NCI-H2171 treated with DMSO at 0.1 percent for 48 hours (cell line): ENCODE measurements around the gene PIP5K1C.
"Not testable (repeated sequence)": the region's sequence is repeated elsewhere in the genome, so short reads cannot be mapped to it uniquely, and the experiment has no call there.

Source experiments
- DNase-seq: peaks from one replicate; lab custom pipeline; 2025; lab: John Stamatoyannopoulos, UW

The PIP5K1C gene

DNA sequence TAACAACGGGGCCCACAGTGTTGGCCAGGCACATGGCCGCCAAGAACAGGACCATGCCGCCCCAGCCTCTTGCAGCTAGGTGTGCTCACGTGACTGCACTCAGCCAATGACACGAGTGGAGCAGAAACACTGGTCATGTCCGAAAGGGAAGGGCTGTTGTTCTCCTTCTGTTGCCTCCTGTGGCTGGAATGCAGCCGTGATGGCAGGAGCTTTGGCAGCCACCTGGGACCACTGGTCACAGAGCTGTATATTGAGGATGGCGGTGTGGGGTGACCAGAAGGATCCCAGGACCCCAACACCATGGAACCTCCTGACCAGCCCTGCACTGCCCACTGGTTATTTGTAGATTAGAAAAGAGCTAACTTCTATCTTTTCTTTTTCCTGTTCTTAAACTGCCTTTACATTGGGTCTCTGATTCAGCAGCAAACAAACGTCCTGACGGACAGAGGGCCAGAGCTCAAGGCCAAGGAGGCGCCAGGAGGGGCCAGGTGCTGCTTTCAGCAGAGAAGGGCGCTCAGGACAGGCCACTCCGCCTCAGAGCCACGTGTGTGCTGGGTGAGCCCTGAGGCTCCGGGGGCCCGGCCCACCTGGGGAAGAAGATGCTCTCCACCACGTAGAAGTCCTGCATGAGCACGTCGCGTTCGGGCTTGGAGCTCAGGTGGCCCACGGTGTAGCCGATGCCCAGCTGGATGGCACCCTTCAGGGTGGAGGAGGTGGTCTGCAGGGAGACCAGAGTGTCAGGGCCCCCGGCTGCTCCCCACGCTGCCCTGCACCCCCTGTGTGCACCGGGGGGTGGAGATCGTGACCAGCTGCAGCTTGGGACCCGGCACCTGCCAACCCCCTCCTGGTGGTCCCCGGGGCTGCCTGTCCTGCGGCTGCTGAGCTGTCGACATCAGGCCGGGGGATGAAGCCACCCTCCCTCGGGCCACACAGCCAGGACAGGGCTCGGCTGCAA lies 38.7 kb downstream of the PIP5K1C start:
- no peak for DNase-seq

DNA sequence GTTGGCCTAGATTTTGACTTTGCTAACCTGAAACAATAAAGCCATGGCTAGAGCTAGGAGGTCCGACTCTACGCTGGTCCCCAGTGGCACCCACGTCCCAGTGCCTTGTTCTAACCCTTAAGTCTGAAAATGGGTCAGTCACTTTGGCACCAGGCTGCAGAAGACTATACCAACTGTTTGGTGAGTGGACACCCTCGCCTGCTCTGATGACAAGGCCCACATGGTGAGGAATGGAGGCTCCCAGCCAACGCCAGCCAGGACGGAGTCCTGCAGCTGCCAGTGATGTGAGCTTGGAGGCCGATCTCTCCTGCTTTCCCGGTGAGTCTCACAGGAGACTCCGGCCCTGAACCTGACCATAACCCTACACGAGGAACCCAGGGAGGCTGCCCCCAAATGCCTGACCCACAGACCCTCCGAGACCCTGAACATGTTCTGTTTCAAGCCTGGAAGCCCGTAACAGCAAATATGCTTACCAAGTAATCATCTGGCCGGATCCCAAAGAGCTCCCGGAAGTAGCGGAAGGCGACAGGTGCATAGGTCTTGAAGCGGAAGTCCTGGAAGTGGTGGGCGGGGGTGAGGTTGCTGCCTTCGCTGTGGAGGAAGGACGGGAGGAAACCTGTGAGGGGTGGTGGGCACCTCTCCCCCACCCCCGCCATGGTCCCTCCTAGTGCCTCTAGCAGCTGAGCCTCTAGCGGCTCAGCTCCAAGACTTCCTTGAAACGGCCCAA lies 39.6 kb downstream of the PIP5K1C start:
- peak; percentile 34 for DNase-seq

DNA sequence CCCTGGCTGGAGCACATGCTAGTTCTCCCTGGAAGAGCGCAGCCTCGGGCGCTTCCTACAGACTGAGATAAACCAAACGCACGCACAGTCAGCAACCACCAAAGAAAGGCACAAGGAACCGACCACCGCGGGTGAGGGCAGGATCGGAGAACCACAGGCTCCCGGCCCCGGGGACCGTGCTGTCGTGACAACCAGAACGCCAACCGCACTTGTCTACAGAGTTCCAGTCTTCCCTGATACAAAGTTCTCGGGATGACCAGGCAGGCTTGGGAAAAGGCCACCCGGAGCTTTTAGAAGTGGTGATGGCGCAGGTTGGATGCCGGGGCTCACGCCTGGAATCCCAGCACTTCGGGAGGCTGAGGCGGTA lies 40.5 kb downstream of the PIP5K1C start:
- DNase-seq, result no peak

- DNase-seq, result no peak
Observed at GRCh38 chr19:3658870-3659745, 41.2 kb downstream of the PIP5K1C start.

DNA sequence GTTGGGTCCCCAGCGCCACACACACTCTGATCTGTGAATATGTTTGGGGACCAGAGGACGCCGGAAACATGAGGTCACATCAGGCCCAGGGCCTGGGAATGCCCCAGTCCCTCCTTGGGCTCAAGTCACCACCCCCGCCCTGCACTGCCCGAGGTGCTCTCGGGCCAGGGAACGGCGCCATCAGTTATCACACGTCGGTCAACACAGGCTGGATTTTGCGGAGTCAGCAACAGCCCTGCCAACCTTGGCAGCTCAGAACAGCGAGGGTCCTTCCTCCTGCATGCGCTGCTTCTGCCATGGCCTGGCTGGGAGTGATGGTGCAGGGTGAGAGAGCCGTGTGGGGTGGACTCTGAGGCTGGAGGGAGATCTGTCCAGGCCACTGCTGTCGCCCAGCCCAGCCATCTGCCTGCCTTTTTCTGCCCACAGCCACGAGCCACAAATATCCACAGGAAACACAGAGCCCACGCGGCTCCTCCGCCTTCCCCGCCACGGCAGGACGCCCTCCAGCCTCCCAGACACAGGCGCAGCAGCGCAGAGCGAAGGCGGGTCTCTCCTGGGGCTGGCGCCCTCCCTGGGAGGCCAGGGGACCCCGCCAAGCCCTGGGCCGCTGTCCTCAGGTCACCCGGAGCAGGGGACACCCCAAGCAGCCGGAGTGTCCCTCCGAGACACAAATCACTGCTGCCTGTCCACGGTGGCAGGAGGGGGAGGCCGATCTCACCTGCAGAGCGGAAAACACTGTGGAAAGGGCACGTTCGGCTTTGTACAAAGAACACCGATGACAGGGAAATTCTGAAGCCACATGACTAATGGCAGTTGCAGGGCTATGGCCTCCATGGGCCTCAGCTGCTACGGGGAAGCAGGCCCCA lies 42.0 kb downstream of the PIP5K1C start:
- DNase-seq, result no peak

DNA sequence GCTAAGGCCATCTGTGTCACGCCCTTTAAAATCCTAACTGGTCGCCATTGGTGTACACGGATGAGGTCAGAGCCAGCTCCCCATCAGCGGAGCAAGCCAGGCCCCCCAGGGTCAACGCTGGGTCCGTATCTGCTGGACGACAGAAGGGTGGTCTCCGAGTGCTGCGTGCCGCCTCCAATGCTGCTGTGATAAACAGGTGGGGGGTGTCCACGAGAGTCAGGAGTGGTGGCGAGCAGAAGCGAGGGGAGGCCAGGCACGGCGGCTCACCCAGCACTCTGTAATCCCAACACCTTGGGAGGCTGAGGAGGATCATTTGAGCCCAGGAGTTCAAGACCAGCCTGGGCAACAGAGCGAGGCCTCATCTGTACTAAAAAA lies 42.9 kb downstream of the PIP5K1C start:
- DNase-seq, result no peak

DNA sequence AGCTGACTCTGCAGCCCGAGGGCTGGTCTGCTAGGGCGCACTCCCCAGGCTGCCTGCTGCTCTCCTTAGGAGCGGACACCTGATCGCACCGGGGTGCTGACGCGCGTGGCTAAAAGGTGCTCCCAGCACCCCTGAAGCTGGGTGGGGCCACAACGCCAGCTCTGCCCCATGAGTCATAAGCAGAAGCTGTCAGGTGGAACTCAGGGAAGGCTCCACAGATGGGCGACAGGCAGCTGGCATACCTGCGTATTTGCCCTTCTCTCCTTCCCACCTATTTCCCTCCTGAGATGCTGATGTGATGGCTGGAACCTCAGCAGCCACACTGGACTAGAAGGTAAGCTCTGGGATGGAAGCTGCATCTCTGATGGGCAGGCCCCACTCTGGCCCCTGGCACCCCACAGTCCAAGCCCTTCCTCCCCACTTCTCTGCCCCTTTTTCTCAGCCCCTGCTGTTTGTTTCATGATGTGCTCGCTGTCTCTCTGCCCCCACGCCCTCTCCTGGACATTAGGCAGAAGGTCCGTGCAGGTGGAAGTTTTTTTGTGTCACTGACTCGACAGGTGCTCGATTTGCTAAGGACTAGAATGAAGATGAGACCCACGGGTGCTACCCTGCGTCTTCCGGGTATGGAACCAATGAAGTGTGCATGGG lies 43.4 kb downstream of the PIP5K1C start:
- DNase-seq, result peak; percentile 79

DNA sequence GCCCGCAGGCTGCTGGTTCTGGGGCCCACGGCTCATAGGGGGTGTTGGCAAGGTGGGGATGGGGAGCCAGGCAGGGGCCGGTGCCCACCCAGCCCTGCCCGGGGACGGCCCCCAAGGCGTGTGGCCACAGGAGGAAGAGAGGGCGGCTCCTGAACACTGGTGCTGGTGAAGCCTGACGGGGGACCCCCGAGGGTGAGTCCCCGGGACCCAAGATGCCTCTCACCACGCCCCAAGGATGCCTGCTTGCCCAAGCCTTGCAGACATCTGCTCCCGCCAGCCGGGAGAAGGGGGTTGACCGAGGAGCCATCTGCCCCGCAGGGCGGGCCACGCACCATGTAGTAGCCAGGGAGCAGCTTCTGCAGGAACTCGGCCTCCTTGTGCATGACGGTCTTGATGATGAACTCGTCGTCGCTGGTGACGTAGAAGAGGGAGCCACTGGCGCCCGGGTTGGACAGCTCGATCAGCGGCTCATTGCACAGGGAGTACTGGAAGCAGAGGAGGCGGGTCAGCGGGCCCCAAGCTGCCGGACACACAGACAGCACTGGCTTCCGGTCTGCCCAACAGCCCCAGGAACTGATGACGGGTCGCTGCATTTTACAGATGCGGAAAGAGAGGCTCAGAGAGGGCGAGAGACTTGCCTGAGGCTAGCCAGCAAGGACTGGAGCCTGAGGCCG lies 44.1 kb downstream of the PIP5K1C start:
- peak; percentile 85 for DNase-seq

DNA sequence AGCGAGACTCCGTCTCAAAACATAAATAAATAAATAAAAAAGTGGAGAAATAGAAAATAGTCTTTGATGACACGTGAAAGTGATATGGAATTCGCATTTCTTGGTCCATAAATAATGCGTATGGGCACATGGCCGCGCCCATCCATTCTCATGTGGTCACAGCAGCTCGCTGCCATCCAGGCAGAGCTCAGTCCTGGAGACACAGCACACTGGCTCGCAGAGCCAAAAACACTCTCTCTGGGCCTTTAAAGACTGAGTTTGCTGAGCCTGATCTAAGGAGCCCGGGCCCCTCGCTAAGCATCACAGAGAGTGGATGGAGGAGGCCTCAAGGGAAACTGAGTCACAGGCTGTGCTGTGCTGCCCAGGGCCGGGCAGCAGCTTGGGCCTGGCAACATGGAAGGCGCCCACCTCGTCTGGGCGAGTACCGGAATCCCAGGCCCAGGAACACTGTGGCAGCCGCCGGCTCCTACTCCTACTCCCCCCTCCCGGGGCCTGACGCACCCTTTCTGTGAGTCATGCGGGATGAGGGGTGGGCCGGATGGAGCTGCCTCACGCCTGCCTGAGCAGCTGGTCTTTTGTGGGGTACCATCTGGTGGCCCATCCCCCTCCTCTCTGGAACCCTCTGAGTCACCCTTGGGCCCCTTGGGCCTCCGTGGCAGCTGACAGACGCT lies 44.7 kb downstream of the PIP5K1C start:
- DNase-seq, result peak; percentile 96

- DNase-seq, result no peak
Observed at GRCh38 chr19:3653865-3654513, 46.3 kb downstream of the PIP5K1C start.

- no peak for DNase-seq
Observed at GRCh38 chr19:3653081-3653795, 47.0 kb downstream of the PIP5K1C start.

- DNase-seq, result no peak
Observed at GRCh38 chr19:3652422-3652821, 47.8 kb downstream of the PIP5K1C start.

DNA sequence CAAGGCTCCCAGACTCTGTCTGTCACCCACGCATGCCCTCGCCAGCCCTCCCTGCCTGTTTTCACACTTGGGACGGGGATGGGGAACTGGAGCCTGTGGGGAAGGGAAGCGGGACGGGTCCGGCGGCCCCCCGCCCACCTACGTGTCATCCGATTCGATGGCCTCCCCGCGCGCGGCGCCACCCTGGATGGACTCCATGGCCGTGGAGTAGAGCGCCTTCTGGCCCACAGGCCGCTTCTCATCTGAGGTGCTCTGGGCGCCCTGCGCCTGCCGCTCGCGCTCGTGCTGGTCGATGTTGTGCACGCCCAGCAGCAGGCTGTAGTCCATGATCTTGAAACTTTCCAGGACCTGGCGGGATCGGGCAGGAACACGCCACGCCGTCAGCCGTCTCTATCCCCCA lies 48.6 kb downstream of the PIP5K1C start:
- no peak for DNase-seq

GRCh38 chr19:3649888-3650287 lies 50.4 kb downstream of the PIP5K1C start:
- DNase-seq, result no peak

GRCh38 chr19:3648037-3648905 lies 52.0 kb downstream of the PIP5K1C start:
- DNase-seq, result no peak

- DNase-seq, result not testable (repeated sequence)
Observed at GRCh38 chr19:3647102-3647501, 53.2 kb downstream of the PIP5K1C start.

GRCh38 chr19:3646336-3647092 lies 53.8 kb downstream of the PIP5K1C start:
- DNase-seq, result peak; percentile 2
